Measurements from ENCODE around the gene KLHL13.
"Not testable (repeated sequence)": the region's sequence is repeated elsewhere in the genome, so short reads cannot be mapped to it uniquely, and the experiment has no call there.

The KLHL13 gene, protein sequence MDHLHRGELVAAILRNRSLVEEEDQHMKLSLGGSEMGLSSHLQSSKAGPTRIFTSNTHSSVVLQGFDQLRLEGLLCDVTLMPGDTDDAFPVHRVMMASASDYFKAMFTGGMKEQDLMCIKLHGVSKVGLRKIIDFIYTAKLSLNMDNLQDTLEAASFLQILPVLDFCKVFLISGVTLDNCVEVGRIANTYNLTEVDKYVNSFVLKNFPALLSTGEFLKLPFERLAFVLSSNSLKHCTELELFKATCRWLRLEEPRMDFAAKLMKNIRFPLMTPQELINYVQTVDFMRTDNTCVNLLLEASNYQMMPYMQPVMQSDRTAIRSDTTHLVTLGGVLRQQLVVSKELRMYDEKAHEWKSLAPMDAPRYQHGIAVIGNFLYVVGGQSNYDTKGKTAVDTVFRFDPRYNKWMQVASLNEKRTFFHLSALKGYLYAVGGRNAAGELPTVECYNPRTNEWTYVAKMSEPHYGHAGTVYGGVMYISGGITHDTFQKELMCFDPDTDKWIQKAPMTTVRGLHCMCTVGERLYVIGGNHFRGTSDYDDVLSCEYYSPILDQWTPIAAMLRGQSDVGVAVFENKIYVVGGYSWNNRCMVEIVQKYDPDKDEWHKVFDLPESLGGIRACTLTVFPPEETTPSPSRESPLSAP

DNA sequence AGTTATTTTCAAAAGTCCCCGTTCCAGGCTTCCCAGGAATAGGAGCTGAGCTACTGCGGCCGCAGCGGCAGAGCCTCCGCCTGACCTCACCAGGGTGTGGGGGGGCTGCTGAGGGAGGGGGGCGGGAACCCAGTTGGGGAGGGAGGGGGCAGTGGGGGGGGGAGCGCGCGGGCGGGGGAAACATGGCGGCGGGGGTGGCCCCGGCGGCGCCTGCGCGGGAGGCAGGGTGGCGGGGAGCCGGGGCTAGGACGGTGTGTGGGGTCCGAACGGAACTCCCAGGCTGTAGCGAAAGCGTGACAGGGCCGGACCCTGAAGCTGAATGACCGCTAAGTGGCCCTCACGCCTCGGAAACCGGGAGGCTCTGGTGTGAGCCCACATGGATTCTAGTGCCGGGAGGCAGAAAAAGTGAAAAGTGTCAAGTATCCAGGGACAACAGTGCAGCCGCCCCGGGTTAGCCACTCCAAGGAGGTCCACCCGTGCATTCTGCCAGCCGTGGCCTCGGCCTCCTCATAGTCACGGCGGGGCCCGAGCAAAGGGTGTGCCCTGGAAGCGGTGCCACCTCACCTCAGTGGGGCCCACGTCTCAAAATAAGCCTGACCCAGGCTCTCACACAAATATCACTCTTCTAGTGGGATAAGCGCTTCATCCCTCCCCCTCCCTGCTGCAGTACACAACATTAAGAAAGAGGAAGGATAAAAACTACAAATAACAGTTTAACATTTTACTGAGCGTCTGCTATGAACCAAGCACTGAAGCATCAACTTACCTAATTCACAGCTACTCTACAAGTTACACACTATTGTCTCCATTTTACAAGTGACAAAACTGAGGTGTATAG lies at the start of gene KLHL13:
Gene KLHL13 (minus strand): TSS at position 98 of the 838 bp plus-strand sequence. CDS start 88,337 bp downstream, outside the sequence.
- DNase-seq (ENCODE audit: low spot score), result peak; percentile 82

DNA sequence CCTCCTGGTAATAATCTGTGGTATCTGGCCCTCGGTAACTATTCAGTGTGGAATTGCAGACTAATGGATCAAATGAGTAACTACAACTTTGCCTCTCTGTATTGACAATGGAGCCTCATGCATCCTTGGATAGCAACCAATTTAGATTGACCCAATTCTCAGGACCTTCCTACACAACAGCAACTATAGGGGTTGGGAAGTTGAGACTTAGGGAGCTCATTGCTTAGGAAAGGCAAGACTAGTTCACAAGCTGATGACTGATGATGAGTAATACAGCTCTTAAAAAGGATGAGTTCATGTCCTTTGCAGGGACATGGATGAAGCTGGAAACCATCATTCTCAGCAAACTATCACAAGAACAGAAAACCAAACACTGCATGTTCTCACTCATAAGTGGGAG lies 47.5 kb upstream of the KLHL13 start:
- peak; percentile 13 for DNase-seq (ENCODE audit: low spot score)

DNA sequence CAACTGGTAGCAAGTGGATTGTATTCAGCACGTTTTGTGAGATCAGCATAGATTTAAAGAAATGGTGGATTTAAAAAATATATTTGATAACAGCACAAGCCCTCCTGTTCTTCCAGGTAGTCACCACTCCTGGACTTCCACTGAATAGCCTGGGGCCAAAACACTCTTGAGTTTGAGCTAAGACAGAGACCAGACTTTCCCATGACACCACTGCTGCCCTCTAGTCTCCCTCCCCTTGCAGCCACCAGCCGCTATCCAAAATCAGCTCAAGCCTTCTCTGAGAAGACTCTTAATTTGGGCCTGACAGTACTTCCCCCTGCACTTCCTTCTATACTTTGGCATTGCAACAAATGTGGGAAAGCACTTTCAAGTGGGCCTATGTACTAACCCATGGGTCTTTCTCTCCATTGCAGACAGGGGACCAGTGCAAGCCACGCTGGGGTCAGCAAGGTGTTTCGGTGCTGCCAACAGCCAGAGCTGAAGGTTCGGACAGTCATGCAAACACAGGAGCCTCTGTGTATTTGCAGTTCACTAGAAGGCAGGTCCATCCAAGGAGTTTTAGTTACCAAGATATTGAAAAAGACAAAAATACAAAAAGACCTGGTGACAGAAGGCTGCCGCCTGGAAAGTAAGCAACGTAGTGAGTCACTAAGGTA lies 40.5 kb upstream of the KLHL13 start:
- no peak for DNase-seq (ENCODE audit: low spot score)

DNA sequence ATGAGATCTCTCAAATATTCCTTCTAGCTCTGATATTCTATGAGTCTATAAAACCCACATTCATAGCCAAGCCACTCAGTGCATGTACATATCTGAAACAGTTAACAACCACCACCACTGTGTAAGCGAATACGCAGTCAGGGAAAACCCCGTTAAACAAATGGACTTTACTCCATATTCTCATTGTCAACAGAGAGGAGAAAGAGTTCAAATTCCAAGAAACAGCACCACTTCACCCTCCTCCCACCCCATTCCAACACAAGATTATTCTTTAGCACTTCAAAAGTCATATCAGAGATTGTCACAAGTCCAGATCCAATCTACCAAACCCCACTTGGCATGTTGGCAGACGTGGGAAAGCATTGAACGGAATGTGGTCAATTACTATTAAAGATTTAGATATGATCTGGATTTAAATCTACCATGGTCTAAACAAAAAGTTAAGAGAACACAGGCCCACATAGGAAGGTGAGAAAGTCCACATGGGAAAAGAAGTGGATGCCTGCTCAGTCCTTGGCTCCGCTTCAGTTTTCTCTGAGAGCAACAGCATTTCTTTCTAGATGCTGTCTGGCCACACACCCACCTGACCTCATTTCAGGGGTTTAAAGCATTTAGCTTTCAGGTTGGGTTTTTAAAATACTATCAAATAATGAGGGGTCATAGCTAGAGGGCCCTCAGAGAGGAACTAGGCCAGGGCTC lies 39.8 kb upstream of the KLHL13 start:
- DNase-seq (ENCODE audit: low spot score), result no peak

DNA sequence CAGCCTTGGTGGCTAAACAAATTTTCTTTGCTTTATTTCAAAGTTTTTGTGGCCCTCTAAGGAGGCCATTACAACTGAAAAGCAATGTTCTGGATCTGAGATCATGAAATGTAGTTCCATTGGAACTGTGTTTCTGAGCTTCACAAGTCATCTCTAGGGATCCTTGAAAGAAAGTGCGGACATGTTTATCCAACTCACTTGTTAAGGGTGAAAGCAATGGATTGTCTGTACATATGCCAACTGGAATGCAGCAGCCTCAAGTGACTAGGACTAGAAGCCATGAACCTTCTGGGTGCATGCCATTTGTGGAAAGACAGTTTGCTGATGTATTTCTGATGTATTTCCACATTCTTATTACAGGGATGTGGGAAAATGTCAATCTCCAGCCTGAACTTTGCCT lies 36.7 kb upstream of the KLHL13 start:
- no peak for DNase-seq (ENCODE audit: low spot score)

DNA sequence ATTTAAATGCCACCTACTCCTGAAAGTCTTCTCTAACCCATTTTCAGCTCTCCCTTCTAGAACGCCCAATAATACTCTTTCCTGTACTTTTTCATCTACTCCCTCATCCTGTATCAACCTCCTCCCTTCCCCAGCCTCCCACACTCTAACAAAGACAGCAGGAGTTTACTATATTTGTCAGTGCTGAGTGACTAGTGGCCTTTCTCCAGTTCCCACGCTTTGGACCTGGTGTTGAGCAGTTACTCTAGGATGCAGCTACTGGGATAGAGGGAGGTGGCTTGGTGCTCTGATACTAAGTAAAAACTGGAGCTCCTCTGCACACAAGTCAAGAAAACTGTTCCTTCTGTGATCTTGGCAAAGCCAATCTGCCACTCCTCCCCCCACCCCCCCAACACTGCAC lies 36.1 kb upstream of the KLHL13 start:
- no peak for DNase-seq (ENCODE audit: low spot score)

DNA sequence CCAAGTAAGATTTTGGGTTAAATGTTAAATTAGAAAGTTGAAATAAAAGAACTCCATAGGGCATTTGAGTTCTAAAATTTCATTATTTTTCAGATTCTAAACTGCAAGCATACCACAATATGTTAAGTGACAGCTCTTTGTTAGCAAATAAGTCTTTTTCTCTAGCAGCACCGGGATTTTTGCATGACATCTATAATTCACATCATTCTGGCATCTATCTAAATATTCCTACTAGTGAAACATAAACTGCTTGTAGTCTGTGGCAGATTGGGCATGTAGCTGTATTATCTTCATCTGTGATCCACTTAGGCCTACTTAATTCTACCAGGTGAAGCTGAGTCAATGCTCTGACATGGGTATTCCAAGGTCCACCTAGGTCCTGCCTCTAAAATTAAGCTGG lies 32.1 kb upstream of the KLHL13 start:
- DNase-seq (ENCODE audit: low spot score), result no peak

DNA sequence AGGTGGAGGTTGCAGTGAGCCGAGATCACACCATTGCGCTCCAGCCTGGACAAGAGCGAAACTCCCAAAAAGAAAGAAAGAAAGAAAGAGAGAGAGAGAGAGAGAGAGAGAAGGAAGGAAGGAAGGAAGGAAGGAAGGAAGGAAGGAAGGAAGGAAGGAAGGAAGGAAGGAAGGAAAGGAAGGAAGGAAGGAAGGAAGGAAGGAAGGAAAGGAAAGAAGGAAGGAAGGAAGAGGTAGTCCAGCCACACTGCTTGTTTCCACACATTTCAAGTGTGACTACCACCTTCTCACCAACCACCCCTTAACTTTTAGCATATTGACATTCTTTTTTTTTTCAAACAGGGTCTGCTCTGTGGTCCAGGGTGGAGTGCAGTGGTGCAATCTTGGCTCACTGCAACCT lies 31.2 kb upstream of the KLHL13 start:
- not testable (repeated sequence) for DNase-seq (ENCODE audit: low spot score)

DNA sequence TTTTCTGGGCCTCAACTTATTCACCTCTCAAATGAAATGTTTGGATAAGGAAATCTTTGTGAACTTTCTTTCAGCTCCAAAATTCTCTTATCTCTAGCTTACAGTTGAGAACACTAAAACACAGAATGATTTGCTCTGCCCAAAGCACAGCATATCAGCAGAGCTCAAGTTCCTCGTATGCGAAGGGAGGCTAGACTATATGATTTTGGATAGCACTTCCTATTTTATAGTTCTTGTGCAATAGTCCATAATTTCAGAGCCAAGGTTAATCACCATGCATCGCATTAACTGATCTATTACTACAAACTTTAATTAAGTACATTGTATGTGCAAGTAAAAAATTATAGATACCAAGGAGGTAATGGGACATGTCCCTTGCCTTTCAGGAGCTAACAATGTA lies 27.0 kb upstream of the KLHL13 start:
- DNase-seq (ENCODE audit: low spot score), result no peak

DNA sequence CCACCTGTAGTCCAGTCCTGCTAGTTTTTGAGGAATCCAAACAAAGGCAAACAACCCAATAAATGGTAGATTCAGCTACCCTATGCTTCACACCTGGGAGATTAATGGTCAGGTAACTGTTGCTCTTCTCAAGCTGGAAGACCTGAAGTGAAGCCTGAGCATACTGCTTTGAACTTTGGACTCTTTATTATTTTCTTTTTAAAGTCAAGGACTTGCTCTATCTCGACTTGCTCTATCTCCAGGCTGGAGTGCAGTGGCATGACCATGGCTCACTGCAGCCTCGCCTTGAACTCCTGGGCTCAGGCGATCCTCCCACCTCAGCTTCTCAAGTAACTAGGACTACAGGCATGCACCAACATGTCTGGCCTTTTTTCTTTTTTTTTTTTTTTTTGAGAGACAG lies 14.7 kb upstream of the KLHL13 start:
- DNase-seq (ENCODE audit: low spot score), result no peak

DNA sequence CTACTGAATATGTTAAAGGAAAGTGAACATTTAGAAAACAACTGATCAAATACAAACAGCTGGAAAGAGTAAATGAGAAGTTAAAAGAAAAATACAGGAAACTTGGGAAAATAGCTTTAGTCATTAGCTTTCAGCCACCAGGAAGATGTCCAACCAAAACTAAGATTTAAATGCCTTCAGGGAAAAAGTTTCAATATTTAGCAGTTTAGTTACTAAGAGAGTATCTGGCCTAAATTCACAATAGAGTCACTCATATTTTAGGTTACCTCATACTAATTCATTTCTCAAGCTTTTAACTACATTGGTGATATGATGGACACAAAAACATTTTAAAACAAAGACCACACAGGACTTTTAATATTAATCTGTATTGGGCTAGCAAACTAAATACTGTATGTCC lies 13.1 kb upstream of the KLHL13 start:
- DNase-seq (ENCODE audit: low spot score), result no peak

DNA sequence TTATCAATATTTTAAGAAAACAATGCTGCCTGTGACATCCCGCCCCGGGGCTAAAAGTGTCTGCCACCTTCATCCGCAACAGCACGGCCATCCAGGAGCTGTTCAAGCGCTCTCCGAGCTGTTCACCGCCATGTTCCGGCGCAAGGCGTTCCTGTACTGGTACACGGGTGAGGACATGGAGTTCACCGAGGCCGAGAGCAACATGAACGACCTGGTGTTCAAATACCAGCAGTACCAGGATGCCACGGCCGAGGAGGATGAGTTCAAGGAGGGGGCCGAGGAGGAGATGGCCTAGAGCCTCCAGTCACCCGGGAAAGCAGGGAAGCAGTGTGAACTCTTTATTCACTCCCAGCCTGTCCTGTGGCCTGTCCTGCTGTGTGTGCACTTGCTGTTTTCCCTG lies 12.1 kb upstream of the KLHL13 start:
- DNase-seq (ENCODE audit: low spot score), result no peak

DNA sequence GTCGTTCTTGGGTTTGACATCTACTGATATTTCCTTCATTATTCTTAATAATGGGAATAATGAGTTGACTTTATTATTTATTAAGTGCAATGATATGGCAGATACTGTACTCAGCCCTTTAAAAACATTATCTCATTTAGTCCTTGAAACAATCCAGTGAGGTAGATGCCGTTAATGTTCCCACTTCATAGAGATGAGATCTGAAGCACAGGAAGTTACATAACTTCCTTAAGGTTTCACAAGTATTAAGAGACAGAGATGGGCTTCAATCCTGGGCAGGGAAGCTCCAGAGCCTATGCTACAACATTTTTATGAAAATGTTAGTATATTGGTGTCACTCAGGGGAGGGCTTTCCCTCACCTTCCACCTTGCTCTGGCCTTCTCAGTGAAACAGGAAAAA lies 9.7 kb upstream of the KLHL13 start:
- no peak for DNase-seq (ENCODE audit: low spot score)

DNA sequence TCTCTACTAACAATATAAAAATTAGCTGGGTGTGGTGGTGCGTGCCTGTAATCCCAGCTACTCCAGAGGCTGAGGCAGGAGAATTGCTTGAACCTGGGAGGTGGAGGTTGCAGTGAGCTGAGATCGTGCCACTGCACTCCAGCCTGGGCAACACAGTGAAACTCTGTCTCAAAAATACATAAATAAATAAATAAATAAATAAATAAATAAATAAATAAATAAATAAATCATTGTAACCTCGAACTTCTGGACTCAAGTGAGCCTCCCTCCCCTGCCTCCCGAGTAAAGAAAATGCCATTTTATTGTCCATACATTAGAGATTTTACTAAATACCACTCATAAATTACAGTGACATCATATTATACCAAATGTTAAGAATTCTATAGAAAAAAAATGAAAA lies 7.6 kb upstream of the KLHL13 start:
- not testable (repeated sequence) for DNase-seq (ENCODE audit: low spot score)

DNA sequence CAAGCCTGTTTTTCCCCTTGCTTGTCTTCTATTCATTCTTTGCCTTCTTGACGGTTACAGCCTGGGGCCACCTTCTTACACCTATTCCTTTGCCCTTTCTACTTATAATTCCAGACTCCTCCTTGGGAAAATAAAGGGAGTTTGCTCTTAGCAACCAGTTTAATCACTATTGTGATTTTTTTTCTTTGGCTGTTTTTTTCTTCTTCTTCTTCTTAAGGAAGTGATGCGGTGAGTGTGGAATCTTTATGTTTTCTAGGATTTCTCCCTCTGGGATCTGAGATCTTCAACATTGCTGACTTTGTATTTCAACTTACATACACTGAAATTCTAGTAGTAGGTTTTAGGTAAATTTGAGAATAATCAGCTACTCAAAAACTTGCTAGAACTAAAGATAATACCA lies 1.1 kb upstream of the KLHL13 start:
- no peak for DNase-seq (ENCODE audit: low spot score)

DNA sequence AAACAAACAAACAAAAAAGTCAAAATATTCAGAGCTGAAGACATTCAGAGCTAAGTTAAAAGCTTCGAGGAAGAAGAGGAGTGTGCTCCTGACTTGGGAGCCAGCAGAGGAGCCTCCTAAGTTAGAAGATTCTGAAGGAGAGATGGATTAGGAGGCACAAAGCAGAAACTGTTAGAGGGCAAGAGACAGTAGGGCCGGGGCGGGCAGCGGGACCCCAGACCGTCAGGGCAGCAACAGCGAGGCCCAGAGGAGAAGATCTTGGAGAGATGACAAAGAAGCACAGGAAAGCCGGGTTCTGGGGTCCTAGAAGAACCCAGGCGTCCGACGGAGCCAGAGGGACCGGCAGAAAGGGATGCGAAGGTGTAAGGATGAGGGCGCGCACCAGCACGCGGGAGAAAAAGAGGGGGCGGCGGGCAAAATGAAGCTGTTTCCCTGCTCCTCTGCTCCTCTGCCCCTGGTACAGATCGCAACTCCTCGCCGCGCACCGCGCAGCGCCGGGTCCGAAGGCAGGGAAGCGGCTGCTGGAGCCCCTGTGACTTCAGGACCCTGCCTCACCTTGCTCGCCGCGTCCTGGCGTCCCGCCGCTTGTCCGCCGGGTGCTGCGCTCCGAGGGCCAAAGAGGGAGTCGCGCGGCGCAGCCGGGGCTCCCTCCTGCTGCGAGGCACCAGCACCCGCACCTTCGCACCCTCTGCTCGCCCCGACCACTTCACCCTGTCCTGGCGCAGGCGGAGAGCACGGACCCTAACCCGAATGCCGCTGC lies 477 bp downstream of the KLHL13 start:
- peak; percentile 28 for DNase-seq (ENCODE audit: low spot score)

DNA sequence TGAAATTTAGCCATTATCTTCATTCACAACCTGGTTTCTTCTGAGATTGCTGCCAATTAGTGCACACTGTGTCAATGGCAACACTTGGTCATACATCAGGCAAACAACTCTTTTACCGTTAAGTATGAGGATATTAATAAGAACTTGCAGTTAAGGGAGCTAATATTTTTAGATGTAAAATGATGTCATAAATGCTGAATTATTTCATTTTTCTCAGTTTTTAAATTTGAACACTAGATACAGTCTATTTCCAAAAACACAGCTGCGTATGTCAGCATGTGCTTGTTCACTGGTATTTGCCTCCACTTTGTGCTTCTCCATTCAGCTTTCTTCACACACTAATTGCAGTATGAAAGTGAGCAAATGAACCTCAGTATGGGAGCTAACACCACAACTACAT lies 1.6 kb downstream of the KLHL13 start:
- DNase-seq (ENCODE audit: low spot score), result no peak

DNA sequence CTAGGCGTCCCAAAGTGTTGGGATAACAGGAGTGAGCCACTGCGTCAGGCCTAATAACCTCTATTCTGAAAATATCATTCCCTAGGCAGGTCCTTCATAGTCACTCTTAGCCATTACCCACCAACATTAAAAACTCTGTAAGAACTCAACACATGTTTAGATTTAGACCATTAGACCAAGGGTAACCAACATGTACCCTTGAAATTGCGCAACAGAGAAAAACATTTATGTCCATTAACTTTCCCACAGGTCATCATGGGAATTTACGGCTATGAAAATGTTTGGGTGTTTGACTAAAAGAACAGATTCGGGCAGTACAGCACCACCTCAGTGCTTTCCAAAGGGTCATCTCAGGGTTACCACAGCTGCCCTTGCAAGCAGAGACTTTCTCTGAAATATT lies 7.5 kb downstream of the KLHL13 start:
- DNase-seq (ENCODE audit: low spot score), result no peak

DNA sequence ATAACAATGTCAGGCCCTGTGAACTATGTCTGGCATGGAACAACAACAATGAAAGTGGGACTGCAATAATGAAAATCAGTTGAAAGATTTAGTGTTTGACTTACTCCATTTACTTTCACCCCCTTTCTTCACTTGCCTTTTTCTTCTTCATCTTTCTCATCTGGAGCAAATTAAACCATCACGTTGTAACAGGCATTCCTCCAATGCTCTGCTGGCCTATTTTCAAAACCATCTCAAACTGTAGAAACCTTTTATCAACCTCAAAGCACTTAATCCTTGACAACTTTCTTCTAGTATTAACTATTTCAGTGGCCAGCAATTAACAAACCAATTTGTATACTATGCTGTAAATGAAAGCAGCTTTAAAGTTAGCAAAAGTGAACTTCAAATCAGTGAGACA lies 8.3 kb downstream of the KLHL13 start:
- no peak for DNase-seq (ENCODE audit: low spot score)

DNA sequence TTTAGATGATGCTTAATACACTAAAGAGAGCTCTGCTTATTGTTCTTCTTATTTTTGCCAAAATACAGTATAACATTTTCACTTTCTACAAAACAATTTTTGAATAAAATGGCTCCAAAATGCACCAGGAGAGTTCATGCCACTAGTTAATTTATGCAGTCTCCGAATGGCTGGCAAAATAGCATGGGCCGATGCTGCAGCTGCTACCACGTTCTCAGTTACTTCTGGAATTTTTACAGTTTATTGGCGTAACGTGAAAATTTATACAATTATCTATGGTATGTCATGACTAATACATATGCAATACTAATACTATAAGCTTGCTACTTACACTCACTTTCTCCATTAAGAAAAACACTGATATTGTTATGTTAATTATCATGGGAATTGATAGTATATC lies 16.5 kb downstream of the KLHL13 start:
- DNase-seq (ENCODE audit: low spot score), result no peak

DNA sequence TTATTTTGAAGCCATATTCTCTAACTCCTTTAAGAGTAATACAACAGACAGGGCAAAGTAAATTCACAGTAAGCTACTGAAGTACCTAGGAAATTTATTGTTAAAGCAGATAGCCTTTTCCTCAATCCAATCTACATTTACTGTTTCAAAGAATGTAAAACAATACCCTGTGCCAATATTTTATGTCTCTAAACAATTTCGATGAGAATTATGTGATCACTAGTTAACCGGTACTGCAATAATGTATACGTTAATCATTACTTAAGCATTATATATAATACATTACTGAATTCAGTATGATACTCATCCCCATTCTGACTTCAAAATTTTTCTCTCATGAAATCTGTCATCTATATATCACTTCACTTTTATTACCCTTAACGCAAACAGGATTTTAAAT lies 28.5 kb downstream of the KLHL13 start:
- no peak for DNase-seq (ENCODE audit: low spot score)
